Measurements from ENCODE around the gene ABR. TPM values are rescaled to one million over a fixed set of nuclear protein-coding genes. Genes with fewer than 3 reads are reported as not detected.

Gene ABR
- total RNA-seq, 1 experiment from 2014 or later, result 172 TPM

- BruUV-seq (replicated peaks), result no TSS peak
- H3K36me3 ChIP-seq (ENCODE audit: control insufficient read depth, insufficient read depth, low read length), result no peaks in the 10 kb centered on the region
- no peak for DNase-seq (ENCODE audit: low read depth, low spot score)
- ChIA-PET CTCF (no interaction called here), POLR2A (no interaction called here)
- no peak overlapping the region for H3K27ac ChIP-seq (ENCODE audit: low read length)
- H3K9me3 ChIP-seq (ENCODE audit: control insufficient read depth, insufficient read depth, low read depth, low read length), result no peaks in the 10 kb centered on the region
- TF ChIP-seq TCF7L2 (IDR thresholded peaks at IDR 0.05; ENCODE audit: low read depth, low read length) (no peak), SIN3A (IDR thresholded peaks at IDR 0.05; ENCODE audit: borderline replicate concordance, insufficient read depth, low read depth, low read length) (no peak)
- H3K27me3 ChIP-seq (ENCODE audit: control insufficient read depth, insufficient read depth, low read length), result no peaks in the 10 kb centered on the region
- no peaks in the 10 kb centered on the region for H3K4me1 ChIP-seq (ENCODE audit: control insufficient read depth, insufficient read depth, low read length)
- ATAC-seq, result no peak
- intact Hi-C loops (cut with micrococcal nuclease; ENCODE audit: unreplicated experiment) (no loop called here), in situ Hi-C loops (cut with HindIII; ENCODE audit: low pct_unique_long_range_greater_than_20kb, low sequenced_read_pairs) (no loop called here)
- no peak overlapping the region for H3K4me3 ChIP-seq (ENCODE audit: low read depth in 2 of 2, low read length in 2 of 2)
Measured at GRCh38 chr17:1012823-1013728, 166.7 kb downstream of the ABR start.

GRCh38 chr17:1011760-1012735 is 167.7 kb downstream of the ABR start:
- H3K4me1 ChIP-seq (ENCODE audit: control insufficient read depth, insufficient read depth, low read length), result no peaks in the 10 kb centered on the region
- in situ Hi-C loops (cut with HindIII; ENCODE audit: low pct_unique_long_range_greater_than_20kb, low sequenced_read_pairs), result no loop called here
- intact Hi-C loops (cut with micrococcal nuclease; ENCODE audit: unreplicated experiment), result no loop called here
- H3K36me3 ChIP-seq (ENCODE audit: control insufficient read depth, insufficient read depth, low read length), result no peaks in the 10 kb centered on the region
- no peak for TF ChIP-seq REST (IDR thresholded peaks at IDR 0.05; ENCODE audit: insufficient read depth in 1 of 2, low read depth in 2 of 2, low read length in 1 of 2)
- DNase-seq (ENCODE audit: low read depth, low spot score) (no peak), ATAC-seq (no peak)
- POLR2A ChIA-PET, result no interaction called here
- BruUV-seq (replicated peaks), result no TSS peak
- H3K4me3 ChIP-seq (ENCODE audit: low read depth in 2 of 2, low read length in 2 of 2), result no peak overlapping the region
- no peak overlapping the region for H3K27ac ChIP-seq (ENCODE audit: low read length)
- no peaks in the 10 kb centered on the region for H3K27me3 ChIP-seq (ENCODE audit: control insufficient read depth, insufficient read depth, low read length)
- no peaks in the 10 kb centered on the region for H3K9me3 ChIP-seq (ENCODE audit: control insufficient read depth, insufficient read depth, low read depth, low read length)
- CTCF ChIA-PET, result no interaction called here

GRCh38 chr17:1011138-1011537 is 168.6 kb downstream of the ABR start:
- no peaks in the 10 kb centered on the region for H3K27me3 ChIP-seq (ENCODE audit: control insufficient read depth, insufficient read depth, low read length)
- no peak overlapping the region for H3K4me3 ChIP-seq (ENCODE audit: low read depth in 2 of 2, low read length in 2 of 2)
- no peak for TF ChIP-seq CTCF (IDR thresholded peaks at IDR 0.05)
- TF ChIP-seq SIN3A (IDR thresholded peaks at IDR 0.05; ENCODE audit: borderline replicate concordance, insufficient read depth, low read depth, low read length), result no peak
- no peak for TF ChIP-seq TCF7L2 (IDR thresholded peaks at IDR 0.05; ENCODE audit: low read depth, low read length)
- TF ChIP-seq REST (IDR thresholded peaks at IDR 0.05; ENCODE audit: insufficient read depth in 1 of 2, low read depth in 2 of 2, low read length in 1 of 2), result no peak
- TF ChIP-seq POLR2AphosphoS5 (IDR thresholded peaks at IDR 0.05; ENCODE audit: low read depth, low read length), result no peak
- in situ Hi-C loops (cut with HindIII; ENCODE audit: low pct_unique_long_range_greater_than_20kb, low sequenced_read_pairs) (no loop called here), intact Hi-C loops (cut with micrococcal nuclease; ENCODE audit: unreplicated experiment) (no loop called here)
- BruUV-seq (replicated peaks), result no TSS peak
- ChIA-PET POLR2A (no interaction called here), CTCF (no interaction called here)
- H3K36me3 ChIP-seq (ENCODE audit: control insufficient read depth, insufficient read depth, low read length), result no peaks in the 10 kb centered on the region
- DNase-seq (ENCODE audit: low read depth, low spot score) (no peak), ATAC-seq (no peak)
- no peaks in the 10 kb centered on the region for H3K9me3 ChIP-seq (ENCODE audit: control insufficient read depth, insufficient read depth, low read depth, low read length)
- no peaks in the 10 kb centered on the region; the same call in 1 of the 2 replicates for H3K4me1 ChIP-seq (ENCODE audit: control insufficient read depth, insufficient read depth, low read length)
- H3K27ac ChIP-seq (ENCODE audit: low read length), result no peak overlapping the region
